GM18858 (cell line): ENCODE data around the gene GLRA3.
"Not testable (repeated sequence)": the region's sequence is repeated elsewhere in the genome, so short reads cannot be mapped to it uniquely, and the experiment has no call there.

Experiments
- ATAC-seq: cut with Tn5 transposase; IDR thresholded peaks from one replicate; pipeline ENCODE4 v1.9.1; 2021; ENCODE audit not compliant: unreplicated experiment

The GLRA3 gene

DNA sequence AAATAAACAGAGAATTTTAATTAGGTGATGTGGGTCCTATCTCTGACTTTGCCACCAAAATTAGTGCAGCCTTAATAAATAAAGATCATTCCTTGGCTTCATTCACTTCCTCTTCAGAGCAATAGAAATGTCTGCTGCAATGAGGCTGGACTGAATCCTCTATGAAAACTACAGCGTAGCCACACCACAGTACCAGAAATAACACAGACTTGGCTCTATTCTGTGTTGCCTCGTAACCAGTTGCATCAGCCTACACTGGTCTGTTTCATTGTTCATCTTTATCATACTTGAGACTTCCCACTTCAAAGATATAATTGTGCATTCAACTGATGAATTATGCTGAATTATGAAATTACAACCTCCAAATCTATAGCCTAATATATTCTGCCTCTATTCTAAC lies 15.8 kb downstream of the GLRA3 start:
- ATAC-seq: no peak

DNA sequence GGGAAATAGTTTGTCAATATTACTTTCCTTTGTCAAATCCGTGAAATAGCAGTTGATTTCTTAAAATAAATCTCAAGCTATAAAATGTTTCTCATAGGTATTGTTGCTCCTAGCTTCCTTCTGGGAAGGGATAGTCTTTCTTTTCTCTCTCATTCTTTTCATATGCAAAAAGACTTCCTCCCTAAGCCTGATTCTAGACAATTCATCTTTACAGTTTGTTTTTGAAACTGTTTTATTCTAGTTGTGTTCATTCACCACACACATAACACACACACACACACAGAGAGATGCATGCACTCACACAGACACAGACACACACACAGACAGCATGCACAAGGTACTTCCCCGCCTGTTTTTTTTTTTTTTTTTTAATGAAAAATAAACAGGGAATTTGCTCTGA lies 18.2 kb downstream of the GLRA3 start:
- no peak for ATAC-seq

DNA sequence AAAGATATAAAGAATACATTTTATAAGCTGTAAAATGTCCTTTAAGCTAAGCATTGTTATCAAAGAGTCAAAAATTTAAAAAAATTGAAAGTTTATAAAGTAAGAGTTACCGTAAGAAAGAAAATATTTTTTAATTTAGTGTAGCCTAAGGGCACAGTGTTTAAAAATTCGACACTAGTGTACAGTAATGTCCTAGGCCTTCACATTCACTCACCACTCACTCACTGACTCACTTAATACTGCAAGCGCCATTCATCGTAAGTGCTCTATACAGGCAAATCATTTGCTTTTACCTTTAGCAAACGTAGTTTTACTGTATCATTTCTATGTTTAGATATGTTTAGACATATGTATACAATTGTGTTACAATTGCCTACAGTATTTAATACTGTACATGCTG lies 20.2 kb downstream of the GLRA3 start:
- ATAC-seq: no peak

DNA sequence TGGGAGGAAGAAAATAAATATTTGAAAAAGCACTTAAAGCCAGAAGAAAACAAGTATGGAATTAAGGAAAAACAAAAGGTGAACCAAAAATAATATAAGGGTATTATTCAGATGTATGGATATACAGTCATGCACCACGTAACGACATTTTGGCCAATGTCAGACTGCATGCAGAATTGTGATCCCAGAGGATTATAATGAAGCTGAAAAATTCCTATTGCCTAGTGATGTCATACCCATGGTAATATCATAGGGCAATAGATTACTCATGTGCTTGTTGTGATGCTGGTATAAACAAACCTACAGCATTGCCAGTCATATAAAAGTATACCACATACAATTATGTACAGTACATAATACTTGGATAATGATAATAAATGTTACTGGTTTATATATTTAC lies 20.9 kb downstream of the GLRA3 start:
- no peak for ATAC-seq

DNA sequence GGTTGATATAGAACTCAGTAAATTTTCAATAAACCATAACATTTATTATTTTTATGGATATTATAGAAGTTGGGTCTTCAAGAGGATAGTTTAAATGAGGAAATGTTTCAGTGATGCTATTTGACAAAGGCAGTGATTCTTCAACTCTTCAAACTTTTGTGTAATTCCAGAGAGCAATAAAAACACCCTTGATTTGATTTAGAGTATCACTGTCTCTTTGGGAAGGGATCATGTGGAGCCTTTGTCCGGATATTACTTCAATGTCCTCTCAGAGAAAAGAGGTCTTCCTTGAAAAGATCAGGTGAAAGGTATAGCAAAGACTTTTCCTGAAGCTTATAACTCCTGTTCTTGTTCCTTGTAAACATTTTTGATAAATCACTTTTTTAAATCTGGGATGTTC lies 23.3 kb downstream of the GLRA3 start:
- ATAC-seq: no peak

DNA sequence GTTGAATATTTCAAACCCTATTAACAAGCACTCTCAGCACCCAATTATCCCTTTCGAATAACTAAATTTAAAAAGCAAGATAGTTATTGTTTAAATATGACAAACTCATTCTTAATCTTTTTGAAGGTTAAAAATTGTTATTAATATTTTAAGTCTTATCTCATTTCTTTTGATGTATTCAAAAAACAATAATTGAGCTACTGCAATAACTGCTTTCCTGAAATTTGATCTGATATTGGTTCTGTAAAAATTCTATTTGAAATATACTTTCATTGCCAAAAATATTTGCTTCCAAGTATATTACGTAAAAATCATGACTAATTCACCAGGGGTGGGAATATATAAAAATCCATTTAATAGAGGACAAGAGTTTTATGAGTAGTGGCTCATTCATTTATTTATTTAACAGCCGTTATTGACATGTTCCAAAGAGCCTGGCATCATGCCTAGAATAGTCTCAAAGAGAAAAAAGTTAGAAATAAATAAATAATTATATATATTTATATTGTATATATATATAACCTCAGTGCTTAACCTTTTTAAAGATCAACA lies 34.4 kb downstream of the GLRA3 start:
- no peak for ATAC-seq

DNA sequence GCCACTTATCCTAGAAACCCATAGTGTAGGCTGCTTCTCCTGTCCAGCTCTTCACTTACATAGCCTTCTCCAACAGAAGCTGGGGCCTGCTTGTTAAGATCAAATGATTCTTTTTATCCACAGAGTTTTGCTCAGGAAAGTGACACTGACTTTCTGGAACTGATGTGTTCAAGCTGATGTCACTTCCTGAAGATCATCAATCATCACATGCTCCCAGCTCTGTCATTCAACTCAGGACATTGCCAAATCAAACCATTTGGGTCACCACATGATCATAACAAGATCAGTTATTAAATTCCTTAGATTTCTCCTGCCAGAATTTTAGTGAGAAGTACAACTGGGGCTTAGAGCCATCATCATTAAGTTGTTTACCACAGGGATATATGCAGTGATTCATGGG lies 39.4 kb downstream of the GLRA3 start:
- ATAC-seq: no peak

DNA sequence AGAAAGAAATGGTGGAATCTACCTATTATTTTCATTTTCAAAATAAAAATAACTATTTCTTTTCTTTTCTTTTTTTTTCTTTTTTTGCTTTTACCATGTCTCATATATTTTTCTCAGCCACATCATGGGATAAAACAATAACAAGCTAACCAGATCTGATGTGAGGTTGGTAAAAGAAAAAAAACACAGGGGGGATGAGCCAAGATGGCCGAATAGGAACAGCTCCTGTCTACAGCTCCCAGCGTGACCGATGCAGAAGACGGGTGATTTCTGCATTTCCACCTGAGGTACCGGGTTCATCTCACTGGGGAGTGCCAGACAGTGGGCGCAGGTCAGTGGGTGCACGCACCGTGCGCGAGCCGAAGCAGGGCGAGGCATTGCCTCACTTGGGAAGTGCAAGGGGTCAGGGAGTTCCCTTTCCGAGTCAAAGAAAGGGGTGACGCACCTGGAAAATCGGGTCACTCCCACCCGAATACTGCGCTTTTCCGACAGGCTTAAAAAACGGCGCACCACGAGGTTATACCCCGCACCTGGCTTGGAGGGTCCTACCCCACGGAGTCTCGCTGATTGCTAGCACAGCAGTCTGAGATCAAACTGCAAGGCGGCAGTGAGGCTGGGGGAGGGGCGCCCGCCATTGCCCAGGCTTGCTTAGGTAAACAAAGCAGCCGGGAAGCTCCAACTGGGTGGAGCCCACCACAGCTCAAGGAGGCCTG lies 50.6 kb downstream of the GLRA3 start:
- ATAC-seq: not testable (repeated sequence)

DNA sequence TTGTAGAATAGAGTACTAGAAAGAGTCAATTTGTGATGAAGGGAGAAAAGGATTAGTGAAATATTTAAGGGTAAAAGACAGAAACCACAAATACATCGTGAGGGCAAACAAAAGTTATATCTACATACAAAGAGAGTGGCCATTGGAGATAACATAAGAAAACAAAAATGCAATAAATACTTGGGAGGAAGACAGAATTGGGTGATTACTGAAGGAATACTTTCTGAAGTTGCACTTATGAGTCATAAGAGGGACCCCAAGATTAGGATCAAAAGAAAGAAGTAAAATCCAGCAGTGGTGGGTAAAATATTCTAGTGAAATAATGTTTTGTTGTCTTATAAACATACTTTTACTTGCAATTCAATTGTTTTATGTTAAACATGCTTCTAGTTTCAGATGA lies 53.7 kb downstream of the GLRA3 start:
- ATAC-seq: no peak

DNA sequence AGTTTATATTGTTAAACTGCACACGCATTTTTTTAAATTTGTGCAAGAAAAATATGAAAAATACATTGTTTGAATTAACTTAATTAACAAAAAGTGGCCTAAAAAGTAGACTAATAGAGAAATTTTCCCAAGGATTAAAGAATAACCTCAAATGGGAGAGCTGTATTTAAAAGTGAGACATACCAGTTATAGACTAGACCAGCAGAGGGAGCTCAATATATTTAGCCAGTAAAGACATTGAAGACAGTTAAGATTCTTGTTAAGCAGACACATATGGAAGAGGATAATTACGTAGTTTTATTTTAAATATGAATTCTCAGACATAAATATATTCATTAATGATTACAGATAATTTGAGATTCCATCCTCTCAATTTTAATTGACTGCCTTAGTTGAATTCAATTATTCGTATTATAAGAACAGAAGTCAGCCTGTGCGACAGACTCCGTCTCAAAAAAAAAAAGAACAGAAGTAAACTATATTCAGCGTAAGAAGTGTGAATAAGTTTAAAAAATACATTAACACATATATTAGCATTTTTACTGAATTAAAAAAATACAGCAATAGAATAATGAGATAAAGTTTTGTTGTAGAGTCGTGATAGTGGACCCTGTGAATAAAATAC lies 64.8 kb downstream of the GLRA3 start:
- ATAC-seq: peak; percentile 56

DNA sequence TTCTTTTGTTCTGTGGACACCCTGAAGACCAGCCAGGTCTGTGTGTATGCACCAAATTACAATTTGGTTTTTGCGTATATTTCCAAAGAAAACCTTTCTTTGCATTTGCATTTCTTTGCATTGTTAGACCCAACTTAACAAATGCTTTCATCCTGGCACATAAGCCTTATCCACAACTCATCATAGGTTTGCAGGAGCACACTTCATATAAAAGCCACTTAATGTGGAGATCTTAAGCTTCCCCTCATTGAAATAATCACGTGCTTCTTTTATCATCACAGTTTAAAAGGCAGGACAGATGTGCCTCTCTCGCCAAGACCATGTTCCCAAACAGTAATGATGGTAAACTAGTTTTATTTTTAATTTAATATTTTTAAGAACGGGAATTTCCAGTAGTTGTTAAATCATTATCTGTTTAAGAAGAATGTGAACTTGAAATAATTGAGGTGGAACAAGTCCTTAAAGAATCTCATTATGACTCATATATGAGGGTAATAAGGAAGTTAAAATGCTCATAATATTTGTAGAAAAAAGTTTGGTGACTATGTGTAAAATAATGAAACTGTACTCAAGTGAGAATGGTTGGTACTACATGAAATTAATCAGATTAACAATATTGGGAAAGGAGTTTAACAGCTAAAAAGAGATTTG lies 65.5 kb downstream of the GLRA3 start:
- ATAC-seq: peak; percentile 80

DNA sequence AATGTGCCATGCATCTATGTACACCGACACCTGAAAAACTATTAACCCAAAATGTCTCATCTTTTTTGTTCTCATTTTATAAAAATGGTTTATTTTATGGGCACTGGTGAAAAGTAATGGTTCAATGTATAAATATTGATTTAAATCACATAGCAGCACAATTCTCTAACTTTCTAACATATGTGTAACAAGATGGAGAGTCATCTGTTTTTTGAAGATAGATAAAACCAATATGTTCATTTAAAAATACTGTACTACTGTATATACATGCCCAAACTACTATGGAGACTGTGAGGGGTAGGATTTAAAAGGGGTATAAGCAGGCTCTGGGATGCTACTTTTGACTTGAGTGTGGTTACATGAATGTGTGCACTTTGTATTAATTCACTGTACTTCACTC lies 67.6 kb downstream of the GLRA3 start:
- no peak for ATAC-seq

DNA sequence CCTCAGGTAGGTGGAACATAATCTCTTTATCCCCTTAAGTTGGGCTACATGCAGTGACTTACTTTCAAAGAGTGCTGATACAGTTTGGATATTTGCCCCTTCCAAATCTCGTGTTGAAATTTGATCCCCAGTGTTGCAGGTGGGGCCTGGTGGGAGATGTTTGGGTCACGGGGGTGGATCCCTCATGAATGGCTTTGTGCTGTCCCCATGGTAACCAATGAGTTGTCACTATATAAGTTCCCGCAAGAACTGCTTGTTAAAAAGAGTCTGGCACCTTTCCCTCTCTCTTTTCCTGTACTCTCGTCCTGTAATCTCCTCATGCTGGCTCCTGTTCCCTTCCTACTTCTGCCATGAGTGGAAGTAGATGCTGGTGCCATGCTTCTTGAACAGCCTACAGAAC lies 71.3 kb downstream of the GLRA3 start:
- ATAC-seq: no peak

DNA sequence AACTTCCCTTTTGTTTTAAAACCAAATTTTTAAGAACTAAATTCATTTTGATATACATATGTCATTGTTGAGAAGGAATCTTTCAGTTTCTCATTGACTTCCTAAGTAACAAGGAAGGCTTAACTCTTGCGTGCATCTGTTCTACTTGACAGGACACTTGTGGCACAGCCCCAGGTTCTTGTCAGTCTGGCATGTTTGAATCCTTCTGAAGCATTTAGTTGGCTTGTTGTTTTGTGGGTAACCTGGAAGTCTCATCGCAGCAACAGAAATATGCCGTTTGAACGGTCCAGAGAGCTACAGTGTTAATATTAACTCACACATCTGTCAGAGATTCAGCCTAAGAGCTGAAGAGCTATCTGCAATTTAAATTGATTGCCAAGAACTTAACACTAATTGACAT lies 76.0 kb downstream of the GLRA3 start:
- ATAC-seq: no peak

DNA sequence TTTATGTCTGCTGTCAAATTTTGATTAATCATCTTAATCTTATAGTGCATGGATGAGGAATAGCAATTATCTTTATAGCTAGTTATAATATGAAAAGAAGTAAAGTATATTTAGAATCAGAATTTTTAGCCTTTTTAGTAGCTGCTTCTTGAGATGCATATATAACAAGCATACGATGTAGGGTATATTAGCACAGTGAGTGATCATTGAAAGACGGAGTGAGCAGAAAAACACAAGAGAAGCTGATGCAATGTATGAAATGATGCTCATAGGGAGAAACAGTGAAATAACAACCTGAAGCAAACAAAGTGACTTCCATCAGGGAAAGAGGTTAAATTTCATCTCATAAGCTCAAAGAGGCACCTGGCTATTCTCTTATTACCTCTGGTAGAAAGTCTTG lies 77.0 kb downstream of the GLRA3 start:
- ATAC-seq: no peak

DNA sequence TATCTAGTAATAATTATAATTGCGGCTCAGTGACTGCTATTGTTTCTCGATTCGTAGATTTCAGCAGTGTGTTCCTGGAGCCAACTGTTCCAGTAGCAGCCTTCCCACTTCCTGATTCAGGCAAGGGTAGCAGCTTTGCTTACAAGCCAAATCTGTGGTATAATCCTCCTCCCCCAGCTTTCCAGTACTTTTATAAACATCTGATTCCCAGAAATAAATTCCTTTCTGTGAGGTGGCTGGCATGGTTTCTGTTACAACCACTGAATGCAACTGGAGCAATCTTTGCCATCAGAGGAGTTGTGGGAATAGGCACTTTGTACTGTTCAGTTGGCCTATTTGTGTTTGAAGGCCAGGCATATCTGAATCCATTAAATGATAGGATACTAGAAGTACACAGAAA lies 80.0 kb downstream of the GLRA3 start:
- no peak for ATAC-seq

DNA sequence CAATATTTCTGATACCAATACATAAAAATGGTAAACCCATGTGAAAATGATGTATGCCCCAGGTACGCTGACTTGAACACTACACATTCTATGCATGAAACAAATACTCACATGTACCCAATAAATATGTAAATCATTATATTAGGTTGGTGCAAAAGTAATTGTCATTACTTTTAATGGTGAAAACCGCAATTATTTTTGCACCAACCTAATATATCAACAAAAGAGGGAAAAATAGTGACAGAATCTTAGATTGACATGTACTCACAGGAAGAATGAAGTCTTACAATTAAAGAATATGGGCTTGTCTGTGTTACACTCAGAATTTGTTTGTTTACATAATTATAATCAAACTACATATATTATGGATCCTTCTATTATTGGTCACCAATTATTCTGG lies 82.3 kb downstream of the GLRA3 start:
- no peak for ATAC-seq

DNA sequence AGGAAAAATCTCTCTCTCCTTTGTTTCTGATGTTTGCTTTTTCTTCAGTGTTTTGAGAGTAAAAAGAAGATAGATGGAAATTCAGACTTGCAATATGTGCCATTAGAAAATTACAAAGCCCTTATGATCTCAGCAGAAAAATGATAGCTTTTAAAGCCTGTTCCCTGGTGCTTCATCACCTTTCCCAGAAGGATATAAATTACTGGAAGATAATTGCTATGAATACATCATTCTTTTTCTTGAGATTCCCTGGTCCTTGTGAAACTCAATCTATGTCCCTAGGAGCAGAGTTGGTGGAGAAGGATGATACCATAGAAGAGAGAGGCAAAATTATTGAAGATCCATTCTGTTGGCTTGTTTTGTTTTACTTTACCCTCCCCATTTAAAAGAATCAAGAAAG lies 86.5 kb downstream of the GLRA3 start:
- no peak for ATAC-seq

DNA sequence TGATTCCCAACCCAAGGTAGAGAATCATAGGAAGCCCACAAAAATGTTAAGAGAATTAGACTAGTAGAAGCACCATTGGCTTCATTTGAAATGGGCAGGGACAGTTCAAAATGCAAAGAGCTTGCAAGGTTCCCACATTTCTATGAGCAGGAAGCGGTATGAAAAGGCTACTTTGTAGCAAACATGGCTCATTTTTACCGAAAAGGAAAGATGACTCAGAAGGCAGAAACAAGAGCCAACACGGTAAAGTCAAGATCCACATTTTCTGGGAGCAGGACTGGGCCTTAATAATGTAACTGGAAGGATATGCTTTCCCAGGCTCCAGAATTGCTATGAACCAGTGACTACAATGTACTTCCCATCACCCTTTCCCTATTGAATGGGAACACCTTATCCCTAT lies 89.5 kb downstream of the GLRA3 start:
- ATAC-seq: no peak

DNA sequence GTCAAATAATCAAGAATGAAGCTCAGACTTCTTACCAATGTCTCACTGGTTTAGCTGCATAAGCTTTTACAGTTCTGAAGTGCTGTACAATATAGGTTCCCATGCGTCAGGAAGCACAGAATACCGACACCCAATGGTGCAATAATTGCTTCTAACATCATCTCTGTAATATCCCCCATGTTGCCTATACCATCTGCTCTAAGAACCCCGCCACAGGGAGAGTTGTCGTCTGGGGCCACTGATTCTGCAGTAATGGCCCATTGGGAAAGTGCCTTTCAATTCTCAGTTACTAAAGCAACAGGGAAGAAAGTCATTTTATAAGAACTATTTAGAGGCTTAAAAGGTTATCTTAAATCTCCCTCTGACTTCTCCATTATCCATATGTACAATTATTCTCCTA lies 94.9 kb downstream of the GLRA3 start:
- no peak for ATAC-seq

DNA sequence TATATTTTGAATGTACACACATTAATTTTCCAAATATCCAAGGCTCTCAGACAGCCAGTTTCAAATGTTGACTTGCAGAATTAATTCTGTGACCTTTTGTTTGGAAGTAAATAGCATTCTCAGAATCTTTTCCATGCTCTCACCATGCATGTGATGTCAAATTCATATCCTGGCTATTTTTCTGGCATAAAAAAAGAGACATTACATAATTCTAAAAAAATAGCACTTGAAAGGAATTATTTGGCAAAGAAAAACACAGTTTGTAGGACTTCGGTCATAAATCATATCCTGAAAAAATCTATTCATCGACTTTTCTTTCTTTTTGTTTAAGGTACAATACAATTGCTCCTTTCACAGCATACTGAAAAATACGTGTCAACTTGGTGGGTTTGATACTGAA lies 111.2 kb downstream of the GLRA3 start:
- ATAC-seq: no peak
